Endothelial cell of umbilical vein (primary cell): ENCODE data around the gene KCNK2. TPM values are rescaled to one million over a fixed set of nuclear protein-coding genes. Genes with fewer than 3 reads are reported as not detected.

Source experiments
- BruUV-seq: library from RNA; stranded (reverse); fragments of 400-500 nt; replicated peaks from 2 replicates; lab custom pipeline; 2021; lab: Mats Ljungman, UMichigan
- CTCF ChIA-PET: fragments of 300-600, 350-600 bp; sonication (Branson Sonifier 250); formaldehyde crosslinking; loops from one replicate; lab custom pipeline; 2021; ENCODE audit warnings: antibody characterized with exemption, inconsistent platforms; lab: Charles Lee
- POLR2A ChIA-PET: fragments of 300-600, 350-600 bp; sonication (Branson Sonifier 250); formaldehyde crosslinking; loops from one replicate; lab custom pipeline; 2021; ENCODE audit warnings: antibody characterized with exemption, inconsistent platforms; lab: Charles Lee
- DNase-seq: peaks from one replicate; pipeline ENCODE4 v3.0.0-alpha.2; 2011; ENCODE audit warnings: low read depth, low spot score
- FAIRE-seq: peaks from 2 replicates; lab custom pipeline; 2011; peaks lifted over from hg19 to GRCh38; lab: Jason Lieb, UNC
- H2AFZ ChIP-seq: 2 replicates; pipeline ENCODE4 v1.6.0; 2012; ENCODE audit warnings: low read depth, low read length, control low read depth, inconsistent platforms
- H3K27ac ChIP-seq: 2 replicates; pipeline ENCODE4 v1.5.1; 2011; ENCODE audit warnings: low read depth, mild to moderate bottlenecking, control low read depth, low read length, moderate library complexity; ENCODE audit not compliant: insufficient read depth
- H3K27me3 ChIP-seq, 2 experiments: 2 replicates each; pipeline versions ENCODE4 v1.6.0 to v1.6.1; 2011; ENCODE audit warnings: low read length in 2 of 2, mixed read lengths in 1 of 2; ENCODE audit not compliant: control insufficient read depth in 2 of 2, insufficient read depth in 2 of 2
- H3K36me3 ChIP-seq, 2 experiments: 2 replicates in 1 of 2; 3 replicates in 1 of 2; pipeline ENCODE4 v1.5.1; 2011; ENCODE audit warnings: low read length in 2 of 2, mild to moderate bottlenecking in 1 of 2, moderate library complexity in 1 of 2; ENCODE audit not compliant: control insufficient read depth in 2 of 2, insufficient read depth in 2 of 2; ENCODE audit errors: extremely low read depth in 1 of 2
- H3K4me1 ChIP-seq: 3 replicates; pipeline ENCODE4 v1.5.1; 2011; ENCODE audit warnings: mild to moderate bottlenecking, low read length; ENCODE audit not compliant: control insufficient read depth, insufficient read depth; ENCODE audit errors: extremely low read depth
- H3K4me2 ChIP-seq: 2 replicates; pipeline ENCODE4 v1.6.1; 2011; ENCODE audit warnings: low read length, control low read depth, mixed read lengths; ENCODE audit not compliant: insufficient read depth
- H3K4me3 ChIP-seq, 3 experiments: fragments of 200-600 bp in 1 of 3; sonication (generic), shearing (Covaris generic) in 1 of 3; replicated peaks in 1 of 3; 2 replicates each; pipeline ENCODE4 v1.5.1; 2011 to 2016; ENCODE audit warnings: control low read depth in 3 of 3, low read length in 3 of 3, mild to moderate bottlenecking in 2 of 3, inconsistent platforms in 1 of 3, low read depth in 1 of 3, moderate library complexity in 1 of 3; ENCODE audit not compliant: insufficient read depth in 1 of 3
- H3K79me2 ChIP-seq: 2 replicates; pipeline ENCODE4 v1.6.0; 2012; ENCODE audit warnings: low read length, inconsistent platforms; ENCODE audit not compliant: control insufficient read depth, insufficient read depth
- H3K9ac ChIP-seq: replicated peaks from 2 replicates; pipeline ENCODE3; 2011; ENCODE audit warnings: low read length, control low read depth; ENCODE audit not compliant: insufficient read depth; ENCODE audit errors: extremely low read depth
- H3K9me1 ChIP-seq: replicated peaks from 3 replicates; pipeline ENCODE4 v1.6.0; 2011; ENCODE audit warnings: mild to moderate bottlenecking, low read length; ENCODE audit not compliant: control insufficient read depth, insufficient read depth; ENCODE audit errors: extremely low read depth
- H3K9me3 ChIP-seq: replicated peaks from 2 replicates; pipeline ENCODE4 v1.5.1; 2012; ENCODE audit warnings: low read length, inconsistent platforms; ENCODE audit not compliant: control insufficient read depth, insufficient read depth
- H4K20me1 ChIP-seq: replicated peaks from 2 replicates; pipeline ENCODE3; 2011; ENCODE audit warnings: mild to moderate bottlenecking, low read length; ENCODE audit not compliant: control insufficient read depth, insufficient read depth; ENCODE audit errors: extremely low read depth
- CTCF ChIP-seq, 2 donors: IDR thresholded peaks; 1 replicate in 1 of 2; 2 replicates in 1 of 2; pipeline ENCODE4 v1.5.1; 2011; ENCODE audit warnings: low read length in 2 of 2, mild to moderate bottlenecking in 2 of 2, moderate library complexity in 2 of 2, control low read depth in 1 of 2, inconsistent platforms in 1 of 2, low read depth in 1 of 2; ENCODE audit not compliant: insufficient read depth in 1 of 2; ENCODE audit errors: extremely low read depth in 1 of 2
- FOS ChIP-seq: IDR thresholded peaks from 2 replicates; pipeline ENCODE4 v1.6.1; 2011; ENCODE audit warnings: mild to moderate bottlenecking, low read length, moderate library complexity, borderline replicate concordance; ENCODE audit not compliant: insufficient read depth
- GATA2 ChIP-seq: IDR thresholded peaks from 2 replicates; pipeline ENCODE4 v1.7.0; 2011; ENCODE audit warnings: low read depth, mild to moderate bottlenecking, moderate library complexity, mixed read lengths, low read length; ENCODE audit not compliant: insufficient read length, insufficient read depth
- JUN ChIP-seq: IDR thresholded peaks from 2 replicates; pipeline ENCODE4 v1.6.1; 2011; ENCODE audit warnings: borderline replicate concordance, low read depth; ENCODE audit not compliant: insufficient read length, insufficient read depth
- MAX ChIP-seq: IDR thresholded peaks from 2 replicates; pipeline ENCODE4 v1.6.1; 2011; ENCODE audit not compliant: insufficient read depth, insufficient read length
- MYC ChIP-seq: IDR thresholded peaks from one replicate; pipeline ENCODE4 v1.6.1; 2011; ENCODE audit warnings: mild to moderate bottlenecking, low read depth, low read length
- POLR2A ChIP-seq: IDR thresholded peaks from 2 replicates; pipeline ENCODE4 v1.6.1; 2012; ENCODE audit warnings: low read depth, mild to moderate bottlenecking, control low read depth, low read length
- POLR2AphosphoS5 ChIP-seq: IDR thresholded peaks from 2 replicates; pipeline ENCODE4 v1.6.1; 2012; ENCODE audit warnings: low read depth, mild to moderate bottlenecking, control low read depth, low read length, moderate library complexity; ENCODE audit not compliant: insufficient read depth
- dilution Hi-C: fragments of 300-500 bp; cut with MboI; formaldehyde crosslinking; loops from one replicate; pipeline ENCODE4 v1.15.0; 2019; ENCODE audit warnings: low sequenced_read_pairs; ENCODE audit not compliant: extremely low pct_ligation_motif_present
- intact Hi-C: fragments of 100-400 bp; cut with micrococcal nuclease; formaldehyde crosslinking; loops from one replicate; pipeline ENCODE4 v1.10.0; 2022
- polyA plus RNA-seq, 4 experiments: library from polyadenylated mRNA; depleted of rRNA in 3 of 4; stranded (reverse) in 3 of 4; unstranded in 1 of 4; fragments of >200 nt; gene quantifications; 2 replicates each; pipeline versions ENCODE4 v1.2.1 to v1.2.3, GENCODE V29; 2011 to 2012; ENCODE audit warnings: missing spikeins in 1 of 4
- total RNA-seq: library from RNA; stranded (reverse); gene quantifications from 2 replicates; pipeline ENCODE4 v1.2.3, GENCODE V29; 2021

The KCNK2 gene
- total and polyA plus RNA-seq, 2 donors (not counting 3 experiments of a cell fraction or from before 2014, with no cell fraction given), result 0.08 to 0.46 TPM

GRCh38 chr1:215087603-215088002 lies 5.1 kb downstream of the KCNK2 start:
- no TSS peak for BruUV-seq
- Histone ChIP-seq H3K4me1 (peaks cover 16% of the 10 kb centered on the region), H3K9me1 (no peaks in the 10 kb centered on the region), H3K79me2 (no peaks in the 10 kb centered on the region), H2AFZ (no peak overlapping the region), H3K27me3 (peaks cover 10 to 11% of the 10 kb centered on the region in 2 experiments), H3K36me3 (no peaks in the 10 kb centered on the region), H3K27ac (no peak overlapping the region), H3K9me3 (no peaks in the 10 kb centered on the region), H3K4me3 (no peak overlapping the region), H3K4me2 (peak overlapping the region; percentile 67), H4K20me1 (no peaks in the 10 kb centered on the region), H3K9ac (no peak overlapping the region)
- DNase-seq (peak; percentile 54), FAIRE-seq (peak; percentile 81)
- TF ChIP-seq POLR2AphosphoS5 (no peak), MAX (no peak), GATA2 (peak; percentile 56), MYC (no peak), FOS (peak; percentile 63), CTCF (IDR thresholded peaks at IDR 0.05; ENCODE audit: extremely low read depth in 1 of 2, insufficient read depth in 1 of 2, low read depth in 1 of 2, low read length in 2 of 2) (no peak), POLR2A (no peak), JUN (peak; percentile 12)
- CTCF ChIA-PET, result no interaction called here
- dilution Hi-C loops (no loop called here), intact Hi-C loops (loop anchor here (1.0 kb wide), 1 partner anchor 27 kb away; no protein-coding TSS in a partner anchor)
- POLR2A ChIA-PET, result no interaction called here
